ENCODE data around the gene M1AP.

The M1AP gene

DNA sequence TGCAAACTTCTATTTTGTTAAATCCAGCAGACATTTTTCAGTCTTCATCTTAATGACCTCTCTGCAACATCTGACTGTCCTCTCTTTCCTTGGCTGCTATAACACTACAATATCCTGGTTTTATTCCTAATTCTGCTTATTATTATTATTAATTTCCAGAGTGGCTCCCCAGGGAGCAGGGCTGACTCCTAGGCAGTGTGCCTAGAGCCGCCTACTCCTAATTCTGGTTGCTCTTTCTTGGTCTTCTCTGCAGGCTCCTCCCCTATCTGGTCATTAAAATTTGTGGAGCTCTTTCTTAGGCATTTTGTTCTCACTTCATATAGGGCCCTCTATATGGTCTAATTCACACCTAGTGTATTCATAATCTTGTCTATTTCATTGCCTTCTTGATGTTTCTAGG is 105.2 kb downstream of the M1AP start:
- no peak for DNase-seq

DNA sequence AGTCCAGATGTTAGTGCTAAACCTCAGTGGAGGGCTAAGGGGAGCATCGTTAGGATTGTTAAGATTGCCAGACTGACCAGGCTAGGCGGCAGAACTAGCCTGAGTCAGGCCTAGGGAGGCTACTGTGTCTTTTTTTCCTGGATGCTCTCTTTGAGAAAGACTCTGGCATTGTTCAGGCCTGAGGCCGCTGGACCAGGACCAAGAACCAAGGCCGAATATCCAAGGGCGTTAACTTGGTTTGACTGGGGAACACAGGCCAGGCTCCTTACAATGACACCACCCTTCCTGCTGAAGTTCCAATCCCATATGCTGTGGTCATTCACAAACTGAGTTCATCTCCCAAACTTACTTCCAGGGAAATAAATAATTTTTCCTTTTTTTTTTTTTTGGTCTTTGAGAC is 107.8 kb downstream of the M1AP start:
- DNase-seq = no peak

DNA sequence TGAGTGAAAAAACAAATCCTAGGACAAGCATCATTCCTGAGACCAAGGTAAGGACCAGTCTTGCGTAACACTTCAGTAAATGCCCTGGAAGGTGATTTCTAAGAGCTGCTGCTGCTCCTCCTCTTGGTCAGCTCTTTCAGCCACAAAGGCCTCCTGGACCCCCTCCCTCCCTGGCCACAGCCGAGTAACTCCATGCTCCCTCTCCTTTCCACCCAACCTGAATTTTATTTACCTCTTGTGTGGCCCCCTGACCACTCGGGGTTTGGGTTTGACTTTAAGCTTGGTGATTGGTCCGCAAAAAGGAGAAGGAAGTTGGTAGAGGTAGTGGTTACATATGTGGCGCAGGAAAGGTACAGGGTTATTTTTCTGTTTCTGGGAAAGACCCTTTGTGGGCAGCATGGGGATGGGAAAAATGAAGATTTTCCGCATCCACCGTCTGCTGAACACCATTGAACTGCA is 109.2 kb downstream of the M1AP start:
- no peak for DNase-seq

DNA sequence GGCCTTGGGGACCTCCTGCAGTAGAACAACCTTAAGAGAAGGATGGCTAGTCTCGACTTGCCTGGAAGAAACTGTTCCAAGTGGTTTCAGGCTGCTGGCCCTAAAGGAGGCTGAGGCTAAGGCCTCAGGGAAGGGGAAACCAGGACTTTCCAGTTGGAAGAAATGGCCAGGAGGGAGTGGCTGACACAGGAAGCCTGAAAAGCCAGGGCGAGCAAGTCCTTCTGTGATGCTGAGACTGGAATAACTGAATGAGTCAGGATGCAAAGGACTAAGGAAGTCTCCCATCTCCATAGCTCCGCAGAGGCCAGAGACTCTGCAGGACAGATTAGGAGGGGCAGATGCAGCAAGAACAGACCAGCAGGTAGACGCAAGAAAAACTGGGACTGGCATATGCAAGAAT is 111.0 kb downstream of the M1AP start:
- no peak for DNase-seq

DNA sequence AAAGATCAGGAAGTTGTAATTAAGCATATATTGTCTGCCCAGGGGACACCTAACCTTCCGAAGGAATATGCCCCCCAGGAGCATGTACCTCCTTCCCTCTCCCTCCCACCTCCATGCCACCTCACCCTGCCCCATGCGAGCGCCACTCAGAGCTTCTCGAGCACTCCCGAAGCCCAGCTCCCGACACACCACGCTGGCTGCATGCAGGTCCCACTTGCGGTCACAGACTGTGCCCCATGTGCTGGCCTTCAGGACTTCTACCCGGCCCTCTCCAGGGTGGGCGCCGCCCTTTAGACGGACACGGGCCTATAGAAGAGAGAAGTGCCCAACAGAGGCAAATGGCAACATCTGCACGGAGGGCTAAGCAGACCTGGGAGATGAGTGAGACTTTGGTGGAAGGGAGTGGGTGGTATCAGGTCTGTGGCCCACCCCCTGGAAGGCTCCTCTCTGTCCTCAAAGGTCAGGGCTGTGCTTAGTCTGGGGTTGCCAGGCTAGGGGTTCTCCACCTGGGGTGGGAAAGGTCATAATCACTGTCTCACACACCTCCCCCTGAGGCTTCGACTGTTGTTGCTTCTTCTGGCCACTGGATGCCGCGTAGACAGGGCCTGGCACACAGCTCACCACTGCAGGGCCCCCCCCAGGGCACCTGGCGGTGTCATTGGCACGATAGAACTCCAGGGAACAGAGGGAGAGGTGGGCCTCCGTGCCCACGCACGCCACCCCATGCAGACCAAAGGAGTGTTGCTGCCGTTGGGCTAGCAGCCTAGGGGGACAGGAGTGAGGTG is 111.8 kb downstream of the M1AP start:
- no peak for DNase-seq

DNA sequence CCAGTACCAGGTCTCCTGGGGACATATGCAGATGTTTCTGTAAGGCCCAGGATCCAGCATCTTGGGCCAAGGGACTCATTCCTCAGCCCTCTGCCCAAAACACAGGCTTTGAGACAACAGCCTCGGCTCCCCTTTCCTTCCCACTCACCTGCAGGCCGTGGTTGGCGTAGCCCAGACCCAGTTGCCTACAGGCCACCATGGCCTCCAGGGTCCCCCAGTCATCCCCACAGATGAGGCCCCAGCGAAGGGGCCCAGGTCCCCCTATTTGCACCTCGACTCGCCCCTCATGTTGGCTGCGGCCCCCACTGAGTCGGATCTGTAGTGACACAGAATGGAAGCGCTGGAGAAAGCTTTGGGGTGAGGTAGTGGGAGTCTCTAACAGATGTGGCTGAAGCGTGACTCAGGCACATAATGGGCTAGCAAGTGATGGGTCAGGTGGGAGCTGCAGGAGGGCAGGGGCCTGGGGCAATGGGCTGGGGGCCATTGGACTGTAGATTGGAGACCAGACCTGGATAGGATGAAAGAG is 112.6 kb downstream of the M1AP start:
- DNase-seq = no peak

DNA sequence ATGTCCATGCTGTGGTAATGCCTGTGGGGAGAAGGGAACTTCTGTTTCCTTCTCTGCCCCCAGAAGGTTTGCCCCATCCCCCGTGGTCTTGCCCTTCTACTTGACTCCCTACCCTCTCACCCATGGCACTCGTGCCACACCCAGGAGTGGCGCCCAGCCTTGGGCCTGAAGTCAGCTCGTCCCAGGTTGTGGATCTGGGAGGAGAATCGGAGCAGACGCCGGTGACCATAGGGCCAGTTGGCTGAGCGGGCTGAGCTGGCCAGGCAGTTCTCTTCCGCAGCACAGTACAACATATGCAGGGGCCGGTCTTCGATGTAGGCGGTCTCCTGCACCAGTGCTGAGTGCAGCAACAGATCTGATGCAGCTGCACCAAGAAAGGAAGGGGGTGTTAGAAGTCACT is 113.7 kb downstream of the M1AP start:
- no peak for DNase-seq

DNA sequence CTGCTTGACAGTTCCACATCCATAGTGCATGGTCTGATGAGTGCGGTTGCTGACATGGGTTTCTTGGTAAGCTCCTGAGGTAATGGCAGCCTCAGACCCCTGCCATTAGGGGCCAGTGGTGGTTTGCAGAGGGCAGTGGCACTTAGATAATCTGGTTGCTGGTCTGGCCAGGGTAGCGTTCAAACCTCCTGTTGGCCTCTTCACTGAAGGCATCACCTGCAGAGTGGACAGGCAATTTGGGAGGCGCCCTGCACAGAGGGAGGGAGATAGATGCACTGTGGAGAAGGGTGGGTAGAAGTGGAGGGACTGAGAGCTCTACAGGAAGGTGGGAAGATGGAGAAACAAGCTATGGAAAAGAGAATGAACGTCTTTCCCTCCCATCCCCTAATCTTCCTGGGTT is 114.7 kb downstream of the M1AP start:
- no peak for DNase-seq

DNA sequence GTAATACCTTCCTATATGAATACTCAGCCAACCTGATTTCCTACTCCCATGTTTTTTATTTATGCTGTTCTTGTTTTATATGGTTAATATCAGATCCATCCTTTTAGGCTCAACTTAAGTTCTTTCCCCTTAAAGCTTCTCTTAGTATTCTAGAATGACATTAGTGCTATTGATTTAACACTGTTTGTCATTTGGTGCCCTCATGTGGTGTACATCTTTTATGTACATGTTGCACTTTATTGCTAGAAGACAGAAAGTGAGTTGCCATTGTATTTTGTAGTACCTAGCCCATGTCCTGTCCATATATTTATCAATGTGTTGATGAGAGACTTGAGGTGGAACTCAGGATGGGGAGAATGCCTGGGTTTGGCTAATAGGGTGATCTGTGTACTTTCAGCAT is 115.9 kb downstream of the M1AP start:
- peak; percentile 45 for DNase-seq

DNA sequence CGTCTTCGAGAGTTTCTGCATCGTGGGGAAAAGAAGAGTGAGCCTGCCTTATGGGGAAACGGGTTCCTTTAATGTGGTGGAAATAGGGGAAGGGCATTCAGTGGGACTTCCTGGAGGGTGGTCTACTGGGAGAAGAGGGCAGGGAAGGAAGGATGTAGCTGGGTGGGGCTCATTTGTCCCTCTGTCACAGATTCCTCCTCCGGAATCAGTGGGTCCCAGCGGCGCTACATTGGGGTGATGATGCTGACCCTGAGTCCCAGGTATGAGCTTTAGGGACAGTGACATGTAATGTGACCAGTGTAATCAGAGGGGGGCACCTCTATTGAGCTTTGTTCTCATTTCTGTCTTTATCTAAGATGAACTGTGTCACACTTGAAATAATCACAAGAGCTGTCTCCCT is 116.5 kb downstream of the M1AP start:
- DNase-seq = no peak

DNA sequence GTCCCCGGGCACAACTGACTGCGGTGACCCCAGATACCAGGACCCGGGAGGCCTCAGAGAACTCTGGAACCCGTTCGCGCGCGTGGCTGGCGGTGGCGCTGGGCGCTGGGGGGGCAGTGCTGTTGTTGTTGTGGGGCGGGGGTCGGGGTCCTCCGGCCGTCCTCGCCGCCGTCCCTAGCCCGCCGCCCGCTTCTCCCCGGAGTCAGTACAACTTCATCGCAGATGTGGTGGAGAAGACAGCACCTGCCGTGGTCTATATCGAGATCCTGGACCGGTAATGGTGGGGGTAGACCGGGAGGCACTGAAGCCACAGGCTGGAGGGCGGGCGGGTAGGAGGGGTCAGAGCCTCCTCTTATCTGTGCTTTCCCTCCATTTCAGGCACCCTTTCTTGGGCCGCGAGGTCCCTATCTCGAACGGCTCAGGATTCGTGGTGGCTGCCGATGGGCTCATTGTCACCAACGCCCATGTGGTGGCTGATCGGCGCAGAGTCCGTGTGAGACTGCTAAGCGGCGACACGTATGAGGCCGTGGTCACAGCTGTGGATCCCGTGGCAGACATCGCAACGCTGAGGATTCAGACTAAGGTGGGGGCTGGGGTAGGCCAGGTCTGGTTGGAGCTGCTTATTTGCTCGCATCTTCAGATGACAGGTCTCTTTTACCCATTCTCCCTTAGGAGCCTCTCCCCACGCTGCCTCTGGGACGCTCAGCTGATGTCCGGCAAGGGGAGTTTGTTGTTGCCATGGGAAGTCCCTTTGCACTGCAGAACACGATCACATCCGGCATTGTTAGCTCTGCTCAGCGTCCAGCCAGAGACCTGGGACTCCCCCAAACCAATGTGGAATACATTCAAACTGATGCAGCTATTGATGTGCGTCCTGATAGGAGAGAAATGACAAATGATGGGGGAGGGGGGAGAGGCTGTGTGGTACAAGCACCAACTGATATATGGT is 117.6 kb downstream of the M1AP start:
- DNase-seq = no peak

DNA sequence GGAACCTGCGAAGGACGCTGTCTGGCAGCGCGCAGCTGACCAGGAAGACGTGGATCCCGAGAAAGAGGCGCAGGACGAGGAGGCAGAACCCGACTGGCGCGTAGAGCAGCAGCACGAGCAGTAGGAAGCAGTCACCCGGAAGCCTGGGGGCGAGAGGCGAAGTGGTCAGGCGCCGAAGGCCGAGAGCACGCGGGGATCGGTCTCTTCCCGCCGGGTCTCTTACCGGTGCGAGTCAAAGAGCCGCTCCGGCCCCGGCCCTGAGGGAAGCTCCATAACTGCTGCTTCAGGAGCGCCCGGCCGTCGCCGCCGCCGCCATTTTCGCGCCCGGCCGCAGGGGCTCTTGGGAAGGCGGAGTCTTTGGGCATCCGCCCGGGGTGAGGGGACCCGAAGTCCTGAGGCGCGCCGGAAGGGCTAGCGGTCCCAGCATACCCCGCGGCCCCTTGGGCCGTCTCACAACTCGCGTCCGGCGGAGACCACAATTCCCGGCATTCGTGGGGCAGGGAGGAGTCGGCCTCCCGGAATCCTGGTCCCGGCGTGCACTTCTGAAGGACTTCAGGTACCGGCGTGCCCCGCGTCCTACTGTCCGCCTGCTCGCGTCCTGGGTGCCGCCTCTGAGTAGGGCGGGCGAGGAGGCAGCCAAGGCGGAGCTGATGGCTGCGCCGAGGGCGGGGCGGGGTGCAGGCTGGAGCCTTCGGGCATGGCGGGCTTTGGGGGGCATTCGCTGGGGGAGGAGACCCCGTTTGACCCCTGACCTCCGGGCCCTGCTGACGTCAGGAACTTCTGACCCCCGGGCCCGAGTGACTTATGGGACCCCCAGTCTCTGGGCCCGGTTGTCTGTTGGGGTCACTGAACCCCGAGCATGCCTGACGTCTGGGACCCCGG is 118.5 kb downstream of the M1AP start, which contains the start of the genes AUP1 and HTRA2:
Gene AUP1, minus strand, starts transcription at position 350 of the 882 bp plus-strand sequence. Its CDS starts 77 bp downstream, at position 273.
Gene HTRA2, plus strand, starts transcription at position 577 of the 882 bp plus-strand sequence. Its CDS starts 74 bp downstream, at position 651.
- peak; percentile 99 for DNase-seq

DNA sequence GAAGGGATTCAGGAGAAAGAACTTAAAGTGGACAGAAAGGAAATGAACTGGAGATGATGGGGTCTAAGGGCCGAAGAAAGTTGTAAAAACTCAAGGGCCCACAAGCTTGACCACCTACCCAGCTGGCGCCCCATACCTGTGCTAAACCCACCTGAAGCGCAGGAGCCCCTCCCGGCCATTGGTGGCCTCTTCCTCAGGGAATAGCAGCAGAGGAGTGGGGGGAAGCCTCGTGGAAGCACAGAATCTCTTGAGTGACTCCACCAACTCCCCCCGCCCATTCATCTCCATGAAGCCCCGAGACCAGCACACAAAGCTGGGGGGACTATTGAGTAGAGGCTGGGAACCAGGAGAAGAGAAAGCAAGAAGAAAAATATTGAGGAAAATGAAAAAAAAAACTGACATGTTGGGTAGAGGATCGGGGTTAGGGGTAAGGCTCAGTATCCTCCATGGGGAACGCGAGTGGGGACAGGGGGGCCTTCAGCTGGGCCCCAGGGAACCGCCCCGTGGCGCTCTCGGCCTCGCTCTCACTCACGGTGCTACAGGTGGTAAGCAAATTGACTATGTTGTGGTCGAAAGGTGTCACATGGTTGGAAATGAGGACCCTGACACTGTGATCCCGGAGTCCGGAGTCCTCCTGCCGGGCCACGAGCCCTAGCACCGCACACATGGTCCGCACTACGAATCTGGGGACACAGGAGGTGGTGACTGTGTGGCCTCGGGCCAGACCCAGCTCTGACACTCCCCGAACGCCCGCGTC is 119.4 kb downstream of the M1AP start:
- no peak for DNase-seq

DNA sequence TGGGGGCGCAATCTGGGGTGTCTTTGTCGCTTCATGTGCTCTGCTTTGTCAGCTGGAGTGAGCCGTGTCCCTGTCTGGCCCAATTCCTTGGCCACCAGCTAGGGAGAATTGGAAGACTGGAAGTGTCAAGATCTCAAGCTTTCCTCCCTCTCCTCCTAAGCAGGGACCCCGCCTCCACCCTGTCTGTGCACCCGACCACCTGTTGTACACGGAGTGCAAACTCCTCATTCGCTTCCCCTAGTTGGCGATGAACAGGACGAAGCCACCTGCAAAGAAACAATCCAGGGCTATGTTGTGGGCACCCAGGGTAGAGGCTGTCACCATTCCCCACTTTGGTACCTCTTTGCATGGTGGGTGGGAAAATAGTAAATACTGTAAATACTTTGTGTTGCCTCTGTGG is 120.4 kb downstream of the M1AP start:
- no peak for DNase-seq

DNA sequence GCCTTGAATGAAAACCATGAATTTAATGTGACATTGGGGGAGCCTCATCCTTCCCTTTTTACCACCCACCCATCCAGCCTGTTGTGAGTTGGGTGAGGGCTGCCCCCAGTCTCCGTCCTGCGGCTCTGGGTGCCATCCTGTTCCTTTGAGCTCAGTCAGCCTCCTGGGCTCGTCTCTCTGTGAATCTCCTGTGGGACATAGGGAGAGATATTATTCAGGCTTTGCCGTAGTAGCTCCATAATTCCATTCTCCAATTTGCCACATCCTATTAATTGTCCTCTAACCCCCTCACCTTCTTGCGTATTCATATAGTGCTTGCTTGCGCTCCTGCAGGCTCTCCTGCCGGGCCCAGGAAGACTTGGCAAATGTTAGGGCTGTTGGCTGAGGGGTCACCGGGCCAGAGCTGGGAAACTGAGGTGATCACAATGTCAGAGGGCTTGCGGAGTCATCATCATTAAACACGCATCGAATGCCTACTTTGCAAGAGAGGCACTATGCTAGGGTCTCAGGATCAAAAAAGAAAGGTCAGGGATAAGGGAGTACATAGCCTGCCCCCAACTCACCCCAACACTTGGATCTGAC is 121.4 kb downstream of the M1AP start:
- DNase-seq = no peak

DNA sequence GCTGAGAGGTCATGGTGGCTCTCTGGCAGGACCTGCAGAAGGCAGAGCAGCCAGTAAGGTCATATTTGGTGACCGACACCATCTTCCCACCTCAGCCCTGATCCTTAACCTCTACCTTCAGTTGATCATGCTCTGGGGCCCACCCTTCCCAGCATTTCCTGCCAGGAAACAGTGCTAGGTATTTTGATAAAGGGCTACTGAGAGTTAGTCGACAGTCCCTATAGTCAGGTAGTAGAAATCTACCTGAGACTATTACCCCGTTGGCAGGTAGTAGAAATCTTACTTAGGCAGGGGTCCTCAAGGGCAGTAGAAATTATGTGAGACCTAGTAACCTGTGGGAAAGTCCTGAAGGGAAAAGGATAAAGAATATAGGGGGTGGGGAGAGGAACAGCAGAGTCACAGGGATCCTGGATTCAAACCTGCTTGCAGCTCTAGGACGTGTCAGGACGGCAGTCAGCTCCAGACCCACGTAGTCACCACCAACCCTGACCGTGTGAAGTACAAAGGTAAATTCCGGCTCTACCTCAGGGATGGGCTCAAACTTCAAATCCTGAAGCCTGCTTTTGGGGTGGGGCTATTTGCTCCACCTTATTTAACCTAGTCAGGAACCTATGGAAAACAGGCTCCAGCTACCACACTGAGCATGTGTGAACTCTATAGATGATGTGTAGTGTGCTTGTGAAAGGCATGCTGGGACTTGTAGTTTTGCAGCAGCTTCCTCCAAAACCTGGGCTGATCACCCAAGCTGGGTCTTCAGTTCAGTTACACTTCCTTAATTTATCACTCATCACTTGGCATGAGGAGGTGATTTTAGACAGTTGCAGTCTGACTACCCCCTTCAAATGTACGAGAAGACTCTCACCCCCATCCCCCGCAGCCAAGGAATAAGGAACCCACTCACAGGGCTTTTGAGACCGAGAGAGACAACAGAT is 122.1 kb downstream of the M1AP start, which contains the start of gene DQX1:
Gene DQX1, minus strand, starts transcription at position 515 of the 932 bp plus-strand sequence. Its CDS starts 502 bp downstream, at position 13.
- DNase-seq = peak; percentile 29

DNA sequence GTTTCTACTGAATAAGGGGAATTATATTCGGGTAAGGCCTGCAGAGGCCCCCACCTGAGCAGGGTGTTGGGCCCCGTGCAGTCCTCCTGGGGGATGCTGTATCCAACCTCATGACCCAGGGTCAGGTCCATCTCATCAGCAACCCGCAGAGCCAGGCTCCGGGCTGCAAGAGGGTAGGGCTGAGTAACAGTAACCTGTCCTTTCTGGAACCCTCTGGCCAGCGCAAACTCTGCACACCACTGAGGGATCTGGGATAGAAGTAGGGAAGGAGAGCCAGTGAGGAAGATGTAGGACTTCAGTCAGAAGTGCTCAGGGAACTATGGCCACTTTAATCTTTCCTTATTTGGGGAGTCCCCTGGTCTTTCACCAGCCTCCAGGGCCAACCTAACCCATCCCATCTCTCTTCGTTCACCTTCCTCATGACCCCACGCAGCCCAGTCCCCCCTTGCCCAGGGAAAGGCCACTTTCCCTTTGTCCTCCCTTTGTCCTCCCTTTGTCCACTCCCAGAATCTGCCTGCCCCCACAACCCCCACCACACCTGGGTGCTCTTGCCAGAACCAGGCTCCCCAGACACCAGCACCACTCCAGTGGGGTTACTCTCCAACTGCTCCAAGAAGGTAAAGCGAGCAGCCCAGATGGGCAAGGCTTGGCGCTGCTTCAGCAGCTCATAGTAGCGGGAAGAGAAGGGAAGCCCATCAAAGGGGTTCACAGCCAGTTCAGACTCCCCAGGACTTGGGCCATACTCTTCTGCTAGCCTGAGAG is 123.0 kb downstream of the M1AP start:
- DNase-seq = no peak

DNA sequence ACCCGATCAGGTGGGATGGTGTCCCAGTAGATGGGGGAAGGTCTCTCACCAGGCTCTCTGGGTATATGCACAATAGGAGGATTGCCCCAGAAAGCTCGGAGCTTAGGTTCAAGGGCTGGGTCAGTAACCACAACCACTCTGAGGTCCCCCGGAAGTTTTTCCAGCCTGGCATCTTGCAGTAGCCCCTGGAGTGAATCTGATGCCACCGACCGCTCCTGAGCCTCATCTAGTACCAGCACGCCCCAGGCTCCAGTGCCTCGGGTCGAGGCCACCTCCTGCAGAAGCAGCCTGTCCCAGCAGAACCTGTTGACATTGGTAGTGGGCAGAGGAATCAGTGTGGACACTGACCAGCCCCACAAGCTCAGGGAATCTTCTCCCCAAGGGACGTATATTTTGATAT is 124.1 kb downstream of the M1AP start:
- no peak for DNase-seq

DNA sequence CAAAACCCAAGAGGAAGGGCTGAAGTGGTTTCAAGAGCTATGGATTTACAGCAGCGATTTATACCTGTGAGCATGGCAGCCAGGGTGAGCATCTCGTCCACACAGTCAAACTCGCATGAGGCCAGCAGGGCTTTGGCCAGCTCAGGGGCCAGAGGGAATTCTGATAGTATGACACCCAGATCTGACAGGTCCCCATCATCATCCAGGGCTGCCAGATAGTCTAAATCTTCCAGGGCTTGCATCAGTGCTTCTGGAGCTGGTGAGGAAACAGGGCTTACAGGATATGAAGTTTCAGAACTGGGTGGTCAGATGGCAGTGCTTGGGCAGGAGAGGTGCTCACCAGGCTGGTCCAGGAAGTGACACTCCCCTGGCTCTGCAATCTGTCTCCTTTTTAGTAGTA is 125.6 kb downstream of the M1AP start:
- no peak for DNase-seq

Measured in fibroblast of skin of abdomen (primary cell).